Ramos (cell line): ENCODE results near the gene PRPF18.

Experiments used
- in situ Hi-C: fragments of 300-500 bp; cut with MboI; formaldehyde crosslinking; loops from one replicate; pipeline ENCODE4 v1.14.3; 2022; ENCODE audit warnings: low sequenced_read_pairs; ENCODE audit not compliant: unreplicated experiment

PRPF18 gene

GRCh38 chr10:13597909-13598308 is 11.1 kb downstream of the PRPF18 start:
- in situ Hi-C loops: no loop called here

GRCh38 chr10:13604357-13605040 is 17.7 kb downstream of the PRPF18 start:
- in situ Hi-C loops: no loop called here

GRCh38 chr10:13608246-13608853 is 21.6 kb downstream of the PRPF18 start:
- in situ Hi-C loops: no loop called here

GRCh38 chr10:13612654-13613373 is 26.0 kb downstream of the PRPF18 start:
- in situ Hi-C loops: no loop called here

- in situ Hi-C loops: no loop called here
These were observed 26.8 kb downstream of the PRPF18 start for GRCh38 chr10:13613519-13613918.

GRCh38 chr10:13614530-13615332 is 28.0 kb downstream of the PRPF18 start:
- in situ Hi-C loops: no loop called here

- in situ Hi-C loops: no loop called here
These were observed 29.0 kb downstream of the PRPF18 start for GRCh38 chr10:13615650-13616300.

GRCh38 chr10:13617116-13617515 is 30.4 kb downstream of the PRPF18 start:
- in situ Hi-C loops: no loop called here

GRCh38 chr10:13621931-13622330 is 35.2 kb downstream of the PRPF18 start:
- in situ Hi-C loops: no loop called here

GRCh38 chr10:13624630-13625029 is 37.9 kb downstream of the PRPF18 start:
- in situ Hi-C loops: no loop called here

- in situ Hi-C loops: no loop called here
These were observed 40.9 kb downstream of the PRPF18 start for GRCh38 chr10:13627459-13628310.

- in situ Hi-C loops: no loop called here
These were observed 41.9 kb downstream of the PRPF18 start for GRCh38 chr10:13628661-13629060.

GRCh38 chr10:13629116-13629515 is 42.4 kb downstream of the PRPF18 start:
- in situ Hi-C loops: no loop called here

GRCh38 chr10:13630231-13630630 is 43.5 kb downstream of the PRPF18 start:
- in situ Hi-C loops: no loop called here

- in situ Hi-C loops: no loop called here
These were observed 44.8 kb downstream of the PRPF18 start for GRCh38 chr10:13631594-13631993.

GRCh38 chr10:13632440-13632839 is 45.7 kb downstream of the PRPF18 start:
- in situ Hi-C loops: no loop called here

- in situ Hi-C loops: no loop called here
These were observed 46.2 kb downstream of the PRPF18 start for GRCh38 chr10:13632884-13633440.

- in situ Hi-C loops: no loop called here
These were observed 46.9 kb downstream of the PRPF18 start for GRCh38 chr10:13633689-13634088.

GRCh38 chr10:13634207-13634606 is 47.4 kb downstream of the PRPF18 start:
- in situ Hi-C loops: no loop called here
